ENCODE measurements around the gene SDR42E1. TPM values are rescaled to one million over a fixed set of nuclear protein-coding genes. Genes with fewer than 3 reads are reported as not detected.

The SDR42E1 gene
- total and polyA plus RNA-seq, 9 of the 15 experiments (the other 6 are each of a cell fraction or from before 2014, with no cell fraction given) = 0.13 to 1.3 (median 0.42) TPM

GRCh38 chr16:81939164-81940056 is 71.9 kb downstream of the SDR42E1 start (continued):
- TF ChIP-seq AFF1 (IDR thresholded peaks at IDR 0.05; ENCODE audit: low read depth in 1 of 2, partially characterized antibody in 2 of 2) = no peak
- no peak for TF ChIP-seq FIP1L1 (IDR thresholded peaks at IDR 0.05; ENCODE audit: low read depth, low read length, poor library complexity, severe bottlenecking)
- no peak for TF ChIP-seq PBX2 (CRISPR knock-in tag; IDR thresholded peaks at IDR 0.05; ENCODE audit: low read depth)
- peak; percentile 40; the same call in 1 of the 2 replicates for TF ChIP-seq PBX2 (tag; conservative IDR thresholded peaks at IDR 0.05; ENCODE audit: low read depth)
- TF ChIP-seq HDAC3 (IDR thresholded peaks at IDR 0.05; ENCODE audit: borderline replicate concordance, partially characterized antibody) = no peak
- no peak for TF ChIP-seq STAT5A (IDR thresholded peaks at IDR 0.05; ENCODE audit: borderline replicate concordance, low read length)
- no peak for TF ChIP-seq BDP1 (IDR thresholded peaks at IDR 0.05; ENCODE audit: insufficient read depth, insufficient read length)
- no peak for TF ChIP-seq ARNT (IDR thresholded peaks at IDR 0.05)
- TF ChIP-seq ZNF584 (CRISPR knock-in tag; IDR thresholded peaks at IDR 0.05; ENCODE audit: low read depth) = no peak
- peak; percentile 40; the same call in 1 of the 2 replicates for TF ChIP-seq LEF1 (IDR thresholded peaks at IDR 0.05)
- peak; percentile 22; the same call in 1 of the 2 replicates for TF ChIP-seq TFAP4 (CRISPR knock-in tag; IDR thresholded peaks at IDR 0.05; ENCODE audit: borderline replicate concordance)
- no peak for TF ChIP-seq ARID2 (IDR thresholded peaks at IDR 0.05)
- no peak for TF ChIP-seq ZNF398 (CRISPR knock-in tag; IDR thresholded peaks at IDR 0.05)
- TF ChIP-seq POLR2AphosphoS5 (IDR thresholded peaks at IDR 0.05; ENCODE audit: control insufficient read depth, insufficient read depth, low read depth, low read length) = no peak
- TF ChIP-seq TCFL5 (CRISPR knock-in tag; conservative IDR thresholded peaks at IDR 0.05) = no peak
- no peak for TF ChIP-seq ZNF57 (CRISPR knock-in tag; IDR thresholded peaks at IDR 0.05)
- TF ChIP-seq RFX1 (IDR thresholded peaks at IDR 0.05) = peak; percentile 65
